Panc1 (cell line): ENCODE results near the gene CNGA3. TPM values are rescaled to one million over a fixed set of nuclear protein-coding genes. Genes with fewer than 3 reads are reported as not detected.

Experiments
- ATAC-seq: fragments of 200-7000 bp; cut with Tn5 transposase; 2 replicates; pipeline ENCODE4 v1.9.1; 2020; ENCODE audit warnings: mild to moderate bottlenecking, moderate library complexity
- BruUV-seq: library from RNA; stranded (reverse); fragments of 400-500 nt; replicated peaks from 2 replicates; lab custom pipeline; 2021; lab: Mats Ljungman, UMichigan
- CTCF ChIA-PET: fragments of 300-600 bp; sonication (Branson Sonifier 250); formaldehyde crosslinking; loops from one replicate; lab custom pipeline; 2022; ENCODE audit warnings: antibody characterized with exemption; lab: Charles Lee
- POLR2A ChIA-PET: fragments of 300-600 bp; sonication (Branson Sonifier 250); formaldehyde crosslinking; loops from one replicate; lab custom pipeline; 2022; ENCODE audit warnings: antibody characterized with exemption; lab: Charles Lee
- DNase-seq: peaks from one replicate; pipeline ENCODE4 v3.0.0-alpha.2; 2010; ENCODE audit warnings: low read depth, low spot score
- H3K27ac ChIP-seq: 2 replicates; pipeline ENCODE4 v1.5.1; 2011; ENCODE audit warnings: mild to moderate bottlenecking, low read length, inconsistent platforms
- H3K27me3 ChIP-seq: fragments of 200-500 bp; sonication (Bioruptor generic); 2 replicates; pipeline ENCODE4 v1.6.0; 2014; ENCODE audit warnings: low read length, inconsistent platforms; ENCODE audit not compliant: control insufficient read depth, insufficient read depth
- H3K36me3 ChIP-seq: fragments of 200-500 bp; sonication (Bioruptor generic); 2 replicates; pipeline ENCODE4 v1.5.1; 2014; ENCODE audit warnings: inconsistent platforms, mild to moderate bottlenecking, low read length, moderate library complexity; ENCODE audit not compliant: control insufficient read depth, insufficient read depth
- H3K4me1 ChIP-seq: 2 replicates; pipeline ENCODE4 v1.5.1; 2011; ENCODE audit warnings: inconsistent platforms, mild to moderate bottlenecking, low read length, moderate library complexity; ENCODE audit not compliant: control insufficient read depth, insufficient read depth
- H3K4me3 ChIP-seq, 2 experiments: 2 replicates each; pipeline ENCODE4 v1.5.1; 2011 to 2012; ENCODE audit warnings: low read depth in 2 of 2, low read length in 2 of 2, mild to moderate bottlenecking in 2 of 2, inconsistent platforms in 1 of 2, moderate library complexity in 1 of 2
- H3K9me3 ChIP-seq: fragments of 200-500 bp; sonication (Bioruptor generic); 2 replicates; pipeline ENCODE4 v1.5.1; 2014; ENCODE audit warnings: low read depth, mild to moderate bottlenecking, inconsistent platforms, low read length, moderate library complexity; ENCODE audit not compliant: control insufficient read depth, insufficient read depth
- CTCF ChIP-seq: fragments of 450-650 bp; IDR thresholded peaks from 2 replicates; pipeline ENCODE4 v1.5.1; 2017; ENCODE audit warnings: mild to moderate bottlenecking
- POLR2AphosphoS5 ChIP-seq: IDR thresholded peaks from 2 replicates; pipeline ENCODE4 v1.6.1; 2012; ENCODE audit warnings: mild to moderate bottlenecking, low read depth, low read length, moderate library complexity
- REST ChIP-seq, 2 experiments: IDR thresholded peaks; 2 replicates each; pipeline ENCODE4 v1.6.1; 2011 to 2012; ENCODE audit warnings: low read depth in 2 of 2, control low read depth in 1 of 2, low read length in 1 of 2, mild to moderate bottlenecking in 1 of 2, moderate library complexity in 1 of 2; ENCODE audit not compliant: insufficient read depth in 1 of 2
- SIN3A ChIP-seq: IDR thresholded peaks from 2 replicates; pipeline ENCODE4 v1.6.1; 2012; ENCODE audit warnings: low read depth, mild to moderate bottlenecking, low read length, moderate library complexity, borderline replicate concordance; ENCODE audit not compliant: insufficient read depth
- TCF7L2 ChIP-seq: IDR thresholded peaks from 2 replicates; pipeline ENCODE4 v1.6.1; 2011; ENCODE audit warnings: mild to moderate bottlenecking, low read depth, low read length, inconsistent platforms
- in situ Hi-C: cut with HindIII; loops from 2 replicates; pipeline ENCODE4 v1.10.0; 2016; ENCODE audit warnings: low sequenced_read_pairs, low pct_unique_long_range_greater_than_20kb
- intact Hi-C: fragments of 100-400 bp; cut with micrococcal nuclease; formaldehyde crosslinking; loops from one replicate; pipeline ENCODE4 v1.10.0; 2022; ENCODE audit not compliant: unreplicated experiment
- total RNA-seq: library from RNA; stranded (reverse); gene quantifications from one replicate; pipeline ENCODE4 v1.2.1, GENCODE V29; 2021; ENCODE audit not compliant: unreplicated experiment

The CNGA3 gene
- total RNA-seq, 1 experiment from 2014 or later: not detected

- intact Hi-C loops: no loop called here
- Histone ChIP-seq H3K4me1 (no peaks in the 10 kb centered on the region), H3K27ac (no peak overlapping the region), H3K36me3 (no peaks in the 10 kb centered on the region), H3K4me3 (no peak overlapping the region), H3K27me3 (no peaks in the 10 kb centered on the region), H3K9me3 (no peaks in the 10 kb centered on the region)
- DNase-seq: no peak
- BruUV-seq: no TSS peak
- CTCF ChIA-PET: no interaction called here
- POLR2A ChIA-PET: no interaction called here
- in situ Hi-C loops: no loop called here
- ATAC-seq: no peak
- no peak for TF ChIP-seq POLR2AphosphoS5
- TF ChIP-seq SIN3A: no peak
- TF ChIP-seq TCF7L2: no peak
- no peak for TF ChIP-seq REST (IDR thresholded peaks at IDR 0.05; ENCODE audit: insufficient read depth in 1 of 2, low read depth in 2 of 2, low read length in 1 of 2)
- no peak for TF ChIP-seq CTCF
These were observed 12.3 kb upstream of the CNGA3 start for GRCh38 chr2:98333922-98334321.

- Histone ChIP-seq H3K36me3 (no peaks in the 10 kb centered on the region), H3K27ac (no peak overlapping the region), H3K27me3 (no peaks in the 10 kb centered on the region), H3K9me3 (no peaks in the 10 kb centered on the region), H3K4me3 (no peak overlapping the region), H3K4me1 (no peaks in the 10 kb centered on the region)
- BruUV-seq: no TSS peak
- intact Hi-C loops: no loop called here
- TF ChIP-seq POLR2AphosphoS5 (no peak), TCF7L2 (no peak), SIN3A (no peak), CTCF (no peak), REST (IDR thresholded peaks at IDR 0.05; ENCODE audit: insufficient read depth in 1 of 2, low read depth in 2 of 2, low read length in 1 of 2) (no peak)
- DNase-seq (peak; percentile 20), ATAC-seq (no peak; the same call in 1 of the 2 replicates)
- ChIA-PET POLR2A (no interaction called here), CTCF (no interaction called here)
- in situ Hi-C loops: no loop called here
These were observed 11.7 kb upstream of the CNGA3 start for GRCh38 chr2:98334439-98335078.
